ENCODE measurements around the gene HTRA2.

The HTRA2 gene

DNA sequence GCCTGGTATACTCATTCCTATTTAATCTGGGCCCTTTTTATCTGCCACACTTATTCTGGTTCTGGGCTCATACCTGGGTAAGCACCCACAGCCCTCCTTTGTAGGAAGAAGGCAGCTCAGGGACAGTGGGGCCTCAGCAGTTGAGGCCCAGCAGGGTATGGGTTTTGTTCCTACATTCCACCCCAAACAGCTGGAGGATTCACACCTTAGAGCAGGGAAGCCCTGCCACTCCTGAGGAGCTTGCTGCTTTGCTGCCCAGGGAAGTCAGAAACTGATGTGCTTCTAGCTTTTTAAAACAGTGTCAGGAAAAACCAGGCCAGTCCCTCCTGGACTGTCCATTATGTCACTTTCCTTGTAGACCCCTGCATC, 29.2 kb upstream of the HTRA2 start:
- no peak for DNase-seq (ENCODE audit: low read depth)

DNA sequence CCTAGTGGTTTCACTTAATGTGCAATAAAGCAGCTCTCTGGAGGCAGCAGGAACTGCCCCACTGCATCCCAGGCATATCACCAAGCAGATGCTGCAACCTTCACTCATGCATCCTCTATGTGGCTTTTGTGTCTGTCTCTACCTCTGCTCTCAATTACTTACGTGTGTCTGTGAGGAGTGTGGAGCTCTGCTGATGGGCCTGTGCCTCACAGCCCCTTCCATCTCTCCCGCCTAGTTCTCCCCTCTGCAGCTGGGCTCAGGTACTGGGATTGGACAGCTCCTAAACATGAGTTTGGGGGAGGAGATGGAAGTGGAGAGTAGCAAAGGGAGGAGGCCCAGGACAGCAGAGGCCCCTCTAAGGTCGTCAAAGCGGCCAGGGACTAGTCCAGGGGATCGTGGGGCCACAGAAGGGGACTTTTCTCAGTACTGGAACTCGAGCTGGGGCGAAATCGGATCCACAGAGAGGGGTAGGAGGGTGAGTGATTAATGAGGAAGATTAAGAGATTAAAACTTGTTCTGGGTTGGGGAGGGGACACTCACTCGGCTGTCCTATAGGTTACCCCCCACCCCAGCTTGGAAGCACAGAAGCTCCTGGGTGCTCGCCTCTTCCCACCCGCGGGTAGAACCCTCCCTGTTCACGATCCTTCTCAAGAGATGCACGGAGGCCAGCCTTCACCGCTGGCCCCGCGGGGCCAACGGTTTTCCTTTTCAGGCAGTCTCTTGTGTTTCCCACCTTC, 28.2 kb upstream of the HTRA2 start:
- DNase-seq (ENCODE audit: low read depth) = no peak

DNA sequence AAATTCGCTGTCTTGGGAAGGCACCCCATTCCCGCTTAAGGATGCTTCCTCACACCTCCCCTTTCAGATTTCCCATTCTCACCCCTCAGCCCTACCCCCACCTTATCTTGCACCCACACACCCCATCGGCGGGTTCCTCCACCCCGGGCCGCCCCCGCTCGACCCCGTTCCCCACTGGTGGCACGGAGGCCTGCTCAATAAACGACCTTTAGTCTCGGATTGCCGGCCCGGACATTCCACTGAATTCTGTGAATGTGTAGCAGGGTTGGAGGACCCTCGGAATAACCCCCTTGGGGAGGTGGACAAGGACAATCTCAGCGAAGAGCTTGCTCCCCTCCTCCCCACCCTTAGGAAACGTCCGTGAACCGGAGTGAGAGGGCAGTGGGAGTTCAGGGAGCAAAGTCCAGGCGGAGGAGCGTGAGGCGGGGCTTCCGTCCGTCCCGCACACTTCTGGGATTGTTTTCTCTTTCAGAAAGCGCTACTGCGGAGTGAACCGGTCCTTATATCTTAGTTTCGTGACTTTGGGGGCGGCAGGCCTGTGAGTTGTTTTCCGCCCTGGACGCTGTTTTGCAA, 27.5 kb upstream of the HTRA2 start:
- no peak for DNase-seq (ENCODE audit: low read depth)

DNA sequence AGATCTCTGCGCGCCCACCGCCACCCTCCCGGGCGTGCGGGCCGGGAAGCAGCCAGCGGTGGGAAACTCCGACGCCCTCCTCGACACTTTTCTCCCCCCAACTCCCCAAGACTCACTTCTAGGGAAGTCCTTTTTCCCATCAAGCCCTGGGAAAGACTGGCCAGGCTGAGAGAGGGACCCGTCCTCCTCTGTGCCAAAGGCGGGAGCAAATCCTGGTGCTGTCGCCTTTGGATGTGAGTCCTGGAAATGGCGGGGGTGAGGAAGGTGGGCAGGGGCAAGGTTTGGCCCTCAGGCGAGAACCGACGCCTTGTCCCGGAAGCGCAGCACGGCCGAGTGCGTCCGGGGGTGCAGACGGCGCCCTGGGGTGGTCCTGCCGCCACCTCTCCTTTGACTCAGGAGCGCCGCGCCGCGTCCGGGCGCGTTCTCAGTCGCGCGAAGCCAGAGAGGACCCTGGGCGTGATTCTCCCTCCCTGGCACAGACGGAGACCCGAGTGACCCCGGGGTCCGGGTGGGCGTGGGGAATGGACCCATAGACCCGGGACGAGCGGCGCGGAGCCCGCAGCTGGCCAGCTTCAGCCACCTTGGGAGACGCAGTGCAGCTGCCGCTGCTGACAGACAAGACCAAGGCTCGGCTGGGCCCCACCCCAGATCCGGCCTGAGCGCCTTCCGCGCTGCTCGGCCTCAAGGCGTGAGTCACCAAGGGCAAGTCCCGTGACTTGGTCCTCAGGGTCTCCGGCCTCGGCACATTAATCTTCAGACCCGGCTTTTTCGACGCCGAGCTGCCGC, 26.8 kb upstream of the HTRA2 start:
- DNase-seq (ENCODE audit: low read depth) = peak; percentile 70

DNA sequence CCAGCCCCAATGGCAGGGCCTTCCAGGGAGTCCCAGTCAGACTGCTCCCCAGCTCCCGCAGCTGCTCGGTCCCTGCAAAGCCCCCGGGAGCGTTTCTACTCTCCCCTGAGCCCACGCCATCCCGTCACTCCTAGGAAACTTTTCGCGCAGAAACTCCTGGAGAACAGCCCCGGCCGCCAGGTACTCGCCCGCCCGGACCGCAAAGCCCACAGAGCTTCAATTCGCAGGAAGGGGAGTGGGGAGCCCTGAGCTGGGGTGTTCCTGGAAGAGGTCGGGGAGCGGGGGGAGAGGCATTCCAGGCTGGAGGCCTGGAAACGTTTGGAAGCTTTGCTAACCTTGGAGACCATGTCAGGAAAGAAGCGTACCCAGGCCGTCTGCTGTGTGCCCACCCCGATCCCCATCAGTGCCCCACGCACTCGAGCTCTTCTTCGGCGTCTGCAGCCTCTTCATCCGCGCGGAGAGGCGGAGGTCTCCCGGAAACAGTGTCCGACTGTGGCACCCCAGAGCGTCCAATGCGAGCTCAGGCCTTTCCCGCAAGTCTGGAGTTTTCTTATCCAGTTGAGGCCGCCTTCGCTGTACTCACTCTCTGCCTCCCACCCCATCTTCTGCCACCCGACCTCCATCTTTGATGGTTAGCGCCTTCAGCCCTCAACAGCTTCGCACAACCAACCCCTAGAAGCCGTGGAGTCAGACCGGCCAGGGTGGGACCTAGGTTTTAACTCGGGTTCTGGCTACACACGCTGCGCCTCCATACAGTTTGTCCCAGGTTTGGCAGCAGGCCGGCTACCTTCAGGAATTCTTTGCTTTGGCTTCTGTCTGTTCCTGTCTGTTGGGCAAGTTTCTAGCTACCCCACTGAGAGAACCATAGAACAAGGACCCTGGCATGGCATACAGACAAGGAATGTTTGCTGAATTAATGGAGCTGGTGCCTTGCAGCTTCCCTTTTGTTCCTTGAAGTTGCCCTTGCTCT, 25.9 kb upstream of the HTRA2 start:
- DNase-seq (ENCODE audit: low read depth) = no peak

DNA sequence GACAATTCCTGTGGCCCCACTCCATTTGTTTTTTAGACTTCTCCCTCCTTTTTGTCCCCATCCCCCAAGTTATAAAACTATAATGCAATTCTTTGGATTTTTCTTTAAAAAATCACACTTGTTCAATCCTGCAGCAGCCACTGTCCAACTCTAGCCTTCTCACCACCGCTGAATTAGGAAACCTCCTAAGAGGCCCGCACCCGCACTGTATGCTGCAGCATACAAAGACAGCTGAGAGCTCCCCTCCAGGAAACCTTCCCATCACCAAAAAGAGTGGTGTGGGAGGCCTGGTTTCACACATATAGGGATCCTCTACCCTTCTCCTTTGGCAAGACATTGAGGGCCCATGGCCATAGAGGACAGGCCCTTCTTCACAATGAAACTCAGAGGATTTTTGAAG, 25.1 kb upstream of the HTRA2 start:
- no peak for DNase-seq (ENCODE audit: low read depth)

DNA sequence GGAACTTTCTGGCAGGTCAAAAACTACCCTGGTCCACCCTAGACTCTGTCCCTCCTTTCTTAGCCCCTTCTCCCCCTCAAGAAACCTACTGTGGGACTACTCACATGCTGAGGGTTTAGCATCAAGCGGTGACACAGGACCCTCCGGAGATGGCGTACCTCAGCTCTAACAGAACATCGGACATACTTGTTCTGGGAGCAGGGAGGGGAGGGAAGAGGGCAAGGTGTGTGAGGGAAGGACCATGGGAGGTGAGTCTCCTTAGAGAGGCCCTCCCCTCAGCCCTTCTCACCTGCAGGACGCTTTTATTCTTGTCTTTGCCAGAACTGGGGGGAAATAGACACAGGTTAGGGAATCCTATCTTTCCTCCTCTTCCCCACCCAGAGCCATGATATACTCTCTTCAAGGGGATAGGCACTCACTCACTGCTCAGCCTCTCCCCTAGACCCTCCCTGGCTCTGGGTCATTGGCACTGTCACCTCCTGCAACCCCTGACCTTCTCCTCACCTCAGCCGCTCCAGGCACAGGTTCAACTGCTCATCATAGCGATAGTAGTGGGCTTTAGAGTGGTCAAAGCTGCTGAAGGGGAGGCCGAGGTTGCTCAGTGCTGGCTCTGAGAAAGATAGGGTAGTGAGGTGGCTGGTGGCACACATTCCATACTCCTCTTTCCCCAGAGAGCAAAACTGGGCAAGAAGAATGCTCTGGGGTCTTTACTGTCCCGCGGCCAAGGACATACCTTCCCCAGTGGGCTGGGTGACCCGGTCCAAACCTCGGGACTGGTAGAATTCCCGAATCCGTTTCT, 24.1 kb upstream of the HTRA2 start:
- no peak for DNase-seq (ENCODE audit: low read depth)

DNA sequence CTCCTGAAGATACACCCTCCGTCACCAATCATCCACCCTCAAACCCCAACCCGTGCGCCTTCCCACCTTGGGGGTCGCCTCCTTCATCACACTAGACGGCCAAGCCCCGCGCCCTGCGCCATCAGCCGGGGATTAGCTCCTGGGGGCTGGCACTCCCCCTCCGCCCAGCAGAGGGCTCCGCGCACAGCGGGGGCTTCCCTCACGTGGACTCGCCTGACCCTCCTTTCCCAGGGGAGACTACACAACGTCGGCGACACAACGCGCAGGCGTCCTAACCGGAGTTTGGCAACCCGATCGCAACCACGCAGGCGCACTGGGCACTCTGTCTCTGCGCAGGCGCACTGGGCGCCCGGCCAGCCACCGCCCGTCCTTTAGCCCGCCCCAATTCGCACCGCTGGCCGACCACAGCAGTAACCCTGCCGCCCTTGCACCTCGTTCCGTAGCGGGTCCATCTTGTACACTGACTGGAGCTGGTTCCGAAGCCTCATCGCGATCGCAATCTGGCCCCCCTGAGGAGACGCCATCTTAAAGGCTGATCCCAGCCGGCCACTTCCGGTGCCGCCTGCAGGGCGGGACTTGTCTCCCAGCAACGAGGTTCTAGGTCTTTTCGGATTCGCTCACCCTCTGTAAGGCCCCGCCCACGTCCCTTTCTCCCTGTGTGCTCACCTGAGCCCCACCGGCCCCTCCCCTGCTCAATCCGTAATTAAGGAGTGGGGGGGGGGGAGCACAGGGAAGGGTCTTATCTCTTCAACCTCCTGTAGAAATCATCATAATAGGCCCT, 22.4 kb upstream of the HTRA2 start, which contains the start of gene PCGF1:
PCGF1 (minus strand) TSS at position 551 of the 781 bp plus-strand sequence; CDS start at position 524, 27 bp downstream.
- peak; percentile 98 for DNase-seq (ENCODE audit: low read depth)

DNA sequence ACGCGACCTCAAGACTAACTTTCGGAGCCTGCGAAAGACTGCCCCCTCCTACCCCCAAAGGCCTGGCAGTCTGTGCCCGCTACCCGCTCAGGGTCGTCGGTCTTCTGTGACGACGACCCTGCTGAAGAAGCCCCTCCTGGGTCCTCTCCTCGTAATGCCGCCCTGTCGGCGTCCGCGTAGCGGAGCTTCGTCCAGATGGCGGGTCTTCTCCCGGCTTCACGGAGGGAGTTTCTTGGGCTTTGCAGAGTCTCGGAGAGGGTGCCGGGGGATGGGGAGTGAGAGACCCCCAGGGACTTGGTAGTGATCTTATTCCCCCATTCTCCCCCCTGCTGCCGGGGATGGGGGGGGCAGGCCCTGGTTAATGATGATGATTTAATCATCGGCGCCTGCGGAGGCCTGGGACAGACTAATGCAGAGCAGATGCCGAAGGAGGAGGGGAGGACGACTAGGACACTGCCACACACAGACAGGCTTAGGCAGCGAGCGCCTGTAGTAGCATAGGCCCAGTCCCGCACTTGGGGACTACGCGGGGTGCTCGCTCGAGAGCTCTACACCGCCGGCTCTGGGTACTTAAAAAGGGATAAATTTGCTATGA, 21.7 kb upstream of the HTRA2 start:
- DNase-seq (ENCODE audit: low read depth) = peak; percentile 49

DNA sequence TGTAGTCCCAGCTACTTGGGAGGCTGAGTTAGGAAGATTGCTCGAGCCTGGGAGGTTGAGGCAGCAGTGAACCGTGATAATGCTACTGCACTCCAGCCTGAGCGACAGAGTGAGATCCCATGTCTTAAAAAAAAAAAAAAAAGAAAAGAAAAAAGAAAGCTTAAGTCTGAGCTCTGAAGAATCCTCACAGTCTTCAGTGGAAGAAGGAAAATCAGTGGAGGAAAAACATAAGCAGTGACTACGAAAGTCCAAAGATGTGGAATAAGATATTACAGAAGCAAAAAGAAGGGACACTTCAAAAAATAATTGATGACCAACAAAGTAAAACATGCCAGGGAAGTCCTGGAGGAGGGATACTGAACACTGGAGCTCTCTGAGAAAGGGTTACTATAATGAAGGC, 19.5 kb upstream of the HTRA2 start:
- DNase-seq (ENCODE audit: low read depth) = no peak

DNA sequence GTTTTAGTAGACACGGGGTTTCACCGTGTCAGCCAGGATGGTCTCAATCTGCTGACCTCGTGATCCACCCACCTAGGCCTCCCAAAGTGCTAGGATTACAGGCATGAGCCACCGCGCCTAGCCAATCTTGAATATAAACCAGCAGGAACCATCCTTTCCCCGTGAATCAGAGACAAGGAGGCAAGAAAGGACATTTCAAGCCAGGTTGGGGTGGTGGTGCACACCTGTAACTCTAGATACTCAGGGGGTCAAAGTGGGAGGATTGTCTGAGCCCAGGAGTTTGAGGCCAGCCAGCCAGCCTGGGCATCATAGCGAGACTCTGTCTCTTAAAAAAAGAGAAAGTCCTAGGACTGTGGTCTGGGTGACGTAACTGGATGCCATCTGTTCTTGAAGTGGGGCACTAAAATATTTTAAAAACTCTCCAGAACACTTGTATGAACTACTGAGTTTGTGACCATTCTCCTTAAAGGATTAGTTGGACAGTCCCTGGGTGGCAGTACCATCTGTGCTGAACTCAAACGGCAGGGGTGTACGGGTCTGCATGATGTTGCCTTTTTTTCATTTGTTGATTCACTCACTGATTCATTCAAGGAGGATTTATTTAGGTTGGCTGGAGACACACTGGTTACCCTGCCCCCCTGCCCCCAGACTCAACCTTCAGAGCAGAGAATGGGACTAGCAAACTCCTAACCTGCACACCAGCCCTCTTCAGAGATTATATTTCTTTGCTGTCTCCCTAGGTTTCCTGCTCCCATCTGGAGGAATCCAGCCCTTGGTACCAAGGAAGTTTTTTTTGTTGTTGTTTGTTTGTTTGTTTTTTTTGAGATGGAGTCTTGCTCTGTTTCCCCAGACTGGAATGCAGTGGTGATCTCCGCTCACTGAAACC, 18.4 kb upstream of the HTRA2 start:
- no peak for DNase-seq (ENCODE audit: low read depth)

DNA sequence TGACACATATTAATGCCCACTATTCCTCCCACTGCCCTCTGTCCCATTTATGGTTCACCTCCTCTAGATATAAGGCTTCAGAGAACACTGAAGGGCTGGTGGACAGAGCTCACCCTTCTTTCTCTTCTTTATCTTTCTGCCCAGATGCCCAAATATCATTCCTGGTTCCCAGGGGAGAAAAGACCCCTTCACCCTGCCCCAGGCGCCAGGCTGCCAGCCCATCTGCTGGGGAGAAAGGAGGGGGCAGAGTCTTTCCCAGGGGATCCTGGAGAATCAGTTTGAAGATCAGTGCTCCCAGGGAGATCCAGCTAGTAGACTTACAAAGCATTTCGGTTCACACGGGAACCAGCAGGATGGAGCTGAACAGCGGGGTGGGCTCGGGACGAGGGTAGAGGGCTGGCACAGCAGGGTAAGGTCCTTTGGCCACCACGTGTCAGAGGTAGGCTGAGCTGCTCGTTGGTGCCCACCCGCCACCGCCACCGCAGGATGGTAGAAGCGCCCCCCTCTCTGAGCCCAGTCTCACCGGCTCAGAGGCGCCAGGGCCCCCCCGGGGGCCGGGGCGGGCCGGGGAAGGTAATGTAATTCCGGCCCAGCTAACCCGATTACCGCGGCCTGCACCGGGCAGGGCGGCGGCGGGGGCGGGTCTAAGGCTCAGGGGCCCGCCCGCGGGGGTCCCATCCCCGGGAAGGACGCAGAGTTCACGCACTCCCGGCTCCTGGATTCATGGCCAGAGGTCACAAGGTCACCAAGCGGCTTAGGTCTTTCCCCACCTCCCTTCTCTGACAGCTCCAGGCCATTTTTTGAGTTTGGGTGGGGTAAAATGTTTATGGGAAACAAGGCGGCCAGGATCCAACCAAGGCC, 16.8 kb upstream of the HTRA2 start:
- DNase-seq (ENCODE audit: low read depth) = no peak

DNA sequence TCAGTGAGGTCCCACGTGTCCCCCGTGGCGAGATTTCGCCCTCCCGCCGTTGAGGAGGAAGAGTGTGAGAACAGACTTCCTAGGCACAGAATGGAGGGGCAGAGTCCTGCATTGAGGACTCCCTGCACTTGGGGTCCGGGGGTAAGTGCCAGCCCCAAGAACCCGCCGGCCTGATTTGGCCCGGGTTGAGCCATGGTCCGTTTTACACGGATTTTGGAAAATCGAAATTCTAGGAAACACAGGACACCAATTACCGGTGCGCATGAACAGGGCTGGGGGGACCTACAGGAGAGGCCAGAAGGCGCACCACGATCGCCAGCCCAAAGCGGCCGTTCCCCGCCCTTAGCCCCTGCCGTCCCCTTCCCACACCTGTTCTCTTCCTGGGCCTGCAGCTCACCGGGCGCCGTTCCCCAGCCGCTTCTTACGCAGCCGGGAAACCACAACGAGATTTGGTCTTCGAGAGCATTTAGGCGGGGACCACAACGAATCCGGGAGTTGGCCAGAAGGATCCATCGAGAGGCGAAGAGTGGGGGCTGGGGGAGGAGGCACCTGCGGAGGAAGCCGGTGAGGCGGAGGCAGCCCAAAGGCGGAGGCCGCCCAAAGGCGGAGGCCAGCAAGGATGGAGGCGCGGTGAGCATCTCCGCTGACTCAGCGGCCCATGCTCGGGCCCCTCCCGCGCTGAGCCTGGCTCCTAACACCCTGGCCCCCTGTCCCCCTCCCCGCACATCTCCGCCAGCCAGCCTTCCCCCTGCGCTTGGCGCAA, 15.9 kb upstream of the HTRA2 start:
- DNase-seq (ENCODE audit: low read depth) = no peak

DNA sequence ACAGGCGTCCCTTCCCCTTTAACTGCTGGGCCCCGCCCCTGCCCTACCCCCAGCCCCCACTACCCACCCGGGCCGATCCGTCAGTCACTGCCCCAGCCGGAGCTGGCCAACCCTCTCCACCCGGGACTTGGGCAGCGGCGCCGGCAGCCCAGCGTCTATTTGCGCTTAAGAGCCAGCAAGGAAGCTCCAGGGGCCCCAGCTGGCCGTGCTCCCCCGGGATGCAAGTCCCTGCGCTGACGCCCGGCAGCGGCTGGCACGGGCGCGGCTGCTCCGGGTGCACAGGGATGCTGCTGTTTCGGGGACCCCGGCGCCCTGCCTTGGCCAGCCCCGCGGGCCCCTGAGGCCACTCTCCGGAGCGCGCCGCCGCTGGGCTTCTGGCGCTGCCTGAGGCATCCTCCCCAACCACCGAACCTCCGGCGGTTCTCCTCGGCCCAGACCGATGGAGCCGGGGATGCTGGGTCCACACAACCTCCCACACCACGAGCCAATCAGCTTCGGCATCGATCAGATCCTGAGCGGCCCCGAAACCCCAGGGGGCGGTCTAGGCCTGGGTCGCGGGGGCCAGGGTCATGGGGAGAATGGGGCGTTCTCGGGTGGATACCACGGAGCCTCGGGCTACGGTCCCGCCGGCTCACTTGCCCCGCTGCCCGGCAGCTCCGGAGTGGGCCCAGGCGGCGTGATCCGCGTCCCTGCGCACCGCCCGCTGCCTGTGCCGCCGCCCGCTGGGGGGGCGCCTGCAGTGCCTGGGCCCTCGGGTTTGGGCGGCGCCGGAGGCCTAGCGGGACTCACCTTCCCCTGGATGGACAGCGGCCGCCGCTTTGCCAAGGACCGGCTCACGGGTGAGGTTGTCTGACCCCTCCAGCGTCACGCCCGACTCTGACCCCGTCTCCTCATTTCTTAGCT, 15.1 kb upstream of the HTRA2 start, which contains the start of gene TLX2:
TLX2 (plus strand) TSS at position 83 of the 903 bp plus-strand sequence; CDS start at position 440, 357 bp downstream.
- no peak for DNase-seq (ENCODE audit: low read depth)

DNA sequence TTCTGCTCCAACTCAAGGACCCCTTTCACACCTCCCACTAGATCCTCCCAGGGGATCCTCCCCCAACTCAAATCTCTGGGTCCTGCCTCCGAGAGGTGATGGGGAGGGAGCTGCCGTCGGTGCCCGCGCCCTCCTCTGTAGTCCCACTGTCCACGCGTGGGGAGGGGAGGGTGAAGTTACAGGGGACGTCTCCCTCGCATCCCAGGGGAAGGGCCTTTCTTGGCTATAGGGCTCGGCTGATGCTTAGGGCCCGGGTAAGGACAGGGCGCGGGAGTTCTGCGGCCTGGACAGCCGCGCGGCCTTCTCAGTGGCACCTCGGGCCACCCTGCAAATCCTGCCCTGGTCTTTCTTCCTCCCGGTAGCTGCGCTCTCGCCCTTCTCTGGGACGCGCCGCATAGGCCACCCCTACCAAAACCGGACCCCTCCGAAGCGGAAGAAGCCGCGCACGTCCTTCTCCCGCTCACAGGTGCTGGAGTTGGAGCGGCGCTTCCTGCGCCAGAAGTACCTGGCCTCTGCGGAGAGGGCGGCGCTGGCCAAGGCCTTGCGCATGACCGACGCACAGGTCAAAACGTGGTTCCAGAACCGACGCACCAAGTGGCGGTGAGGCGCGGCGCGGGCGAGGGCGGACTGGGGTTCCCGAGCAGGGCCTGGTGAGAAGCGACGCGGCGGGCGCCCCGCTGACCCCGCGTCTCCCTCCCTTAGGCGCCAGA, 14.3 kb upstream of the HTRA2 start:
- no peak for DNase-seq (ENCODE audit: low read depth)

All from fibroblast of the conjunctiva (primary cell).